NOMO-1 treated with DMSO at 0.1 percent for 48 hours (cell line): ENCODE results near the gene IRGC.
A peak's percentile ranks its signal among the peaks of the same experiment; 100 is the strongest.

Experiments used
- DNase-seq: peaks from one replicate; lab custom pipeline; 2025; ENCODE audit not compliant: unreplicated experiment; lab: John Stamatoyannopoulos, UW

Gene IRGC

DNA sequence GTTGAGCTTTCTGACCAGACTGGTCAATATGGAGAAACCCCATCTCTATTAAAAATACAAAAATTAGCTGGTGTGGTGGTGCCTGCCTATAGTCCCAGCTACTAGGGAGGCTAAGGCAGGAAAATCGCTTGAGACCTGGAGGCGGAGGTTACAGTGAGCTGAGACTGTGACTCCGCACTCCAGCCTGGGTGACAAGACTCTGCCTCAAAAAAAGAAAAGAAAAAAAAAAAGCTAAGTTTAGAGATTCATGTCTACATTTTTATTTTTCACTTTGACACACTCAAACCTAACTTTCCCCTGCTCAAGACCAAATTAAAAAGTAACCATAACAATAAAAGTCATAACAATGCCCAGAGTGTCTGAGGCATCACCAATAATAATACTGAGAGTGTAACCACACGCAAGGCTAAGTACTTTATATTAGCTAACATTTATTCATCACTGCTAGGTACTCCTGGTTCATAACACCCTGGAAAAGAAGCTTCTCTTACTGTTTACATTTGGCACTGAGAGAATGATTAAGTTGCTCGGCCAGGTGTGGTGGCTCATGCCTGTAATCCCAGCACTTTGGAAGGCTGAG, 5.7 kb downstream of the IRGC start:
- DNase-seq = no peak

GRCh38 chr19:43723588-43723987, 7.7 kb downstream of the IRGC start:
- no peak for DNase-seq

DNA sequence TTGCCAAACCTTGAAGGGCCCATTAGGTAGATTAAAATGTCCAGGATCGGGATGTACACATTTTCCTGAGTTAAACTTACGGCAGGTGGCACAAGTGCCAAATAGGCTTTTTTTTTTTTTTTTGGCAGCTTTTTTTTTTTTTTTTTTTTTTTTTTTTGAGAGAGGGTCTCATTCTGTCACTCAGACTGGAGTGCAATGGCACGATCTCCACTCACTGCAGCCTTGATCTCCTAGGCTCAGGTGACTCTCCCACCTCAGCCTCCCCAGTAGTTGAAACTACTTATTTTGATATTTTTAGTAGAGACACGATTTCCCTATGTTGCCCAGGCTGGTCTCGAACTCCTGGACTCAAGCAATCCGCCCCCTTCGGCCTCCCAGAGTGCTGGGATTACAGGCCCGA, 9.0 kb downstream of the IRGC start:
- DNase-seq = no peak

- peak; percentile 75 for DNase-seq
Measured at GRCh38 chr19:43725468-43725867, 9.6 kb downstream of the IRGC start.

GRCh38 chr19:43726736-43727592, 11.1 kb downstream of the IRGC start:
- DNase-seq = peak; percentile 60

DNA sequence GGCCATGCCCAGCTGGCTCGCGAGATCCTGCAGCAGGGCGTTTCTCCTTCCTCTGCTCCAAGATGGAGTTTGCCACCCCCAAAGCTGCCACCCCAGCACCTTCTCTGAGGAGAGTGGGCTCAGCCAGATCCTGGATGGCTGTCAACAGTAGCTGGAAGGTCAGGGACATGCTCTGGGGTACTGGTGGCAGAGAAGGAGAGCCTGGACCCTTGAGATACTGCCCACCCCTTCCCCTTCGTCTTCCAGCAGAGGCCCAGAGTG, 11.6 kb downstream of the IRGC start:
- DNase-seq = no peak

GRCh38 chr19:43729919-43730318, 14.0 kb downstream of the IRGC start:
- DNase-seq = no peak

GRCh38 chr19:43731346-43731745, 15.5 kb downstream of the IRGC start:
- DNase-seq = no peak

DNA sequence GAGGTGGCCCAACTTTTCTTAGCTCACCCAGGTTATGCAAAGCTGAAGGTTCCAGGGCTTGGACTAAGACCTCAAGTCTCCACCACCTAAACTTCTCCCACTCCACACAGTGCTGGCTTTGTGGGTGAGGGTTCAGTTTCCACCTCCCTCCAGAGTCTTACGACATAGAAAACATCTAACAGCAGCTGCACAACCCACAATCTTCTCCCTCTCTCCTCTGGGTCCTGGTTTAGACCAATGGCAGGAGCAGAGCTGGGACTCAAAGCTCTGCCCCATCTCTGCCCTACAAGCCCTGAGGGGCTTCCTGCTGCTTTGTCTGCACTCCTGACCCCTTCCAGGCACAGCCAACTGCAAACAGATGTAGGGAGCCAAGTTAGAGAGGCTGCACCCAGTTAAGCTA, 16.0 kb downstream of the IRGC start:
- peak; percentile 13 for DNase-seq

DNA sequence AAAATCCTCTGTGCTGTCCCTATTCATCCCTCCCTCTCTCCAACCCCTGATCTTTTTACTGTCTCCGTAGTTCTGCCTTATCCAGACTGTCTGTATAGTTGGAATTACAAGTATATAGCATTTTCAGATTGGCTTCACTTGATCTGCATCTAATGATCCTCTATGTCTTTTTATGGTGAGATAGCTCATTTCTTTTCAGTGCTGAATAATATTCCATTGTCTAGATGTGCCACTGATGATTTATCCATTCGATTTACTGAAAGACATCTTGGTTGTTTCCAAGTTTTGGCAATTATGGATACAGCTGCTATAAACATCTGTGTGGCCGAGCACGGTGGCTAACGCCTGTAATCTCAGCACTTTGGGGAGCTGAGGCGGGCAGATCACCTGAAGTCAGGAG, 19.1 kb downstream of the IRGC start:
- DNase-seq = no peak

DNA sequence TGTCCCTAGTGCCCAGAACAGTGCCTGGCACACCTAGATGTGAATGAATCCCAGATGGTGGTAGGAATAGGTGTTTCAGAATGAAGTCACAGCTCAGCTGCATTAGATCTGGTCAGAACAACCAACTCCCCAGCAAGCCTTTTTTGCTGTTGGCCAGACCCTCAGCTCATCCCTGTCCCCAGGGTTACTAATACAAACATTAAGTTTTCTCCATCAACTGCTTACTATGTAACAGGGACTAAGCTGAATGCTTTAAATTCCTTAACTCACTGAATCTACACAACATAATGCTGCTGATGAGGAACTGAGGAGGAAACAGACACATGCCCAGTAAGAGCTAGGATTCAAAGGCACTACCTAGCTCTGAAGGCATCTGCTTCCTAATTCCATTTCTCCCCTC, 20.1 kb downstream of the IRGC start:
- DNase-seq = no peak

DNA sequence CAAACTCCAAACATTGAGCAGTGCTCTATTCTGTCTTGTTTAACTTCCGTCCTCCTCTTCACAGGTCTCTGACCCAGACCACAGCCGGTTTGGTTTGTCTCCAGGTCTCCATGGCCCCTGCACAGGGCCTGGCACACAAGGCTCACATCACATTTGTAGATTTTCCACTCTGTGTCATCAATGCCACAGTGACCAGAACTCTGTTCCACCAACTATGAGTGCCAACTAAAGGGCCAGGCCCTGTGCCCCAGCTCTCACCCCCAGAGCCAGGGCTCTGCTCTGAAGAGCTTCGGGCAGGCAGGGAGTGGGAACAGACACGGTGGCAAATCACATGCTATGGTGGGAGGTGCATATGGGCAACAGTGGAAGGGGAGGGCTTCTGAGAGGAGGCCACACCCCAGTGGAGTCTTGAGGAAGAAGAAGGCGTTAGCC, 22.9 kb downstream of the IRGC start:
- DNase-seq = peak; percentile 29

DNA sequence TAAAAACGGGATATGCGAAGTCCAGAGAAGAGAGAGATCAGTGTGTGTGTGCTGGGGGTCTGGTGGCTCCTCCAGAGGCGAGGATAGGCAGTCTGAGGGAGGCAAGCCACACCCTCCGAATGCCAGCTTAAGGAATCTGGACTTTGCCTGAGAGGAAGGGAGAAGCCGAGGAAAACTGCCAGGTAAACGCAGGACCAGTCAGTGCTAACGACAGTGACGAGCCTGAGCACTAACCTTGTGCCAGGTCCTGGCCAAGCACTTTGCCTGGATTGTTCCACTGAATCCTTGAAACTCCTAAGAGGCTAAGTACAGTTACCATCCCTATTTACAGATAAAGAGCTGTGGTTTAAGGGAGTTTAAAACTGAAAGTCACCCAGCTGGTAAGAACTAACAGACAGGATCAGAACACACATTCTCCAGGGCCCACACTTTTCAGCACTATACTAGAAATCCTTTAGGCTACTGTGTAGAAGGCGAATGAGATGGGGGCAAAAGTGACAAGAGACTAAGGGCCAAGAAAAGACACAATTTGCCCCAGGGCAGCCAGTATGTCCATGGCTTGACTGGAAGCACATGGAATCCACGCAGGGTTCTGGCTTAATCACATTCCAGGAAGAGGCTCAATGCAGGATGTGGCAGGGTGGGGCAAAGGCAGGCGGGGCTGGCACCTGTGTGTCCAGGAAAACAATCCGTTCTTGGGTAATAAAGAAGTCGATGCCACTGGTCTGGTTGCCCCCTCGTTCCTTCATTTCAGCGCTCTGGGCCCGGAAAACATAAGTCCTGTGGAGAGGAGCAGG, 23.8 kb downstream of the IRGC start:
- DNase-seq = no peak

DNA sequence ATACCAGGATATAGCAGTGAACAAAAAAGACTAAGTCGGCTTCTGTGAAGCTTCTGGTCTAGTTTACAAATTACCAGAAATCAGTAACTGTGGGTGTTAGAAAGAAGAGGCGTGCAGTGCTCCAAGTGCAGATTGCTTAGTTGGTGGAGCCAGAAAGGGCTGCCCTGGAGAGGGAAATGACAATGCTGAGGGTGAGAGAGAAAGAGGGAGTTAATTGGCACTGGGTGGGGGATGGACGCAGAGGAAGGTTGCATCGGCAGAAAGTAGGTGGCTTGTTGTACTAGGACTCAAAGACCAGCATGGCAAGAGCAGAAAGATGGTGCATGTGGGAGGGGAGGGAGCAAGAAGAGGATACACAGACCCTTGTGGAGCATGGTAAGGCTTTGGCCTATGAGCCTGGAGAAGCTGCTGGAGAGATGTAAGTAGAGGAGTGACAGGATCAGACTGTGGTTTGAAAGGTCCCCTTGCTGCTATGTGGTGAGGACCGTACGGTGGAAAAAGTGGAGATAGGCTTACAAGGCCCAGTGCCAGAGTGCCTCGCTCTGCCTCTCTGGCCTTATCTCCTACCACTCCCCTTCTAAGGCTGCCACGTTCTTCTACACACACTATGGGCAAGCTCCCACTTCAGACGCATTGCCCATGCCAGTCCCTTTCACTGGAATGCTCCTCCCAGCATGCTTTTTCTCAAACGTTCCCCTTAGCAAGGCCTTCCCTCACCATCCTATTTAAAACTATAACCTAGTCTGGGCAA, 25.4 kb downstream of the IRGC start:
- DNase-seq = no peak

- DNase-seq = no peak
Measured at GRCh38 chr19:43743059-43743458, 27.2 kb downstream of the IRGC start.

- no peak for DNase-seq
Measured at GRCh38 chr19:43747557-43748204, 31.8 kb downstream of the IRGC start.

DNA sequence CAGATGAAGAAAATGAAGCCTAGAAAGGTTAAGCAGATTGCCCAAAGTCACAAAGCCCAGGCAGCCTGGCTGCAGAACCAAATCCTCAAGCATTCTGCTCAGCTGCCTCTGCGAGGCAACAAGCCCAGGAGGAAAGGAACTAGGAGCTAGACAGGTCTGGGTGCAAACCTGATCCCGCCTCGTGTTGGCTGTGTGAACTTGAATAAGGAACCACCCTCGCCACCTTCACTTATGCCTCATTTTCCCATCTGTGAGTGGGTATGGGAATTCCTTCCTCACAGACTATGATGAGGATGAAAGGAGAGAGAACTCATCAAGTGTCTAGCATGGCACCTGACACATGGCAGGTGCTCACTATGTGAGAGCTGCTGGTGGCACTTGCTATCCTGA, 32.3 kb downstream of the IRGC start:
- no peak for DNase-seq

GRCh38 chr19:43748685-43749084, 32.8 kb downstream of the IRGC start:
- DNase-seq = no peak

GRCh38 chr19:43749152-43749551, 33.3 kb downstream of the IRGC start:
- no peak for DNase-seq

GRCh38 chr19:43749898-43750297, 34.0 kb downstream of the IRGC start:
- DNase-seq = no peak
